ENCODE measurements around the gene MED16. TPM values are rescaled to one million over a fixed set of nuclear protein-coding genes. Genes with fewer than 3 reads are reported as not detected.

MED16 gene
- total RNA-seq, 1 experiment from 2014 or later = 16.6 TPM

DNA sequence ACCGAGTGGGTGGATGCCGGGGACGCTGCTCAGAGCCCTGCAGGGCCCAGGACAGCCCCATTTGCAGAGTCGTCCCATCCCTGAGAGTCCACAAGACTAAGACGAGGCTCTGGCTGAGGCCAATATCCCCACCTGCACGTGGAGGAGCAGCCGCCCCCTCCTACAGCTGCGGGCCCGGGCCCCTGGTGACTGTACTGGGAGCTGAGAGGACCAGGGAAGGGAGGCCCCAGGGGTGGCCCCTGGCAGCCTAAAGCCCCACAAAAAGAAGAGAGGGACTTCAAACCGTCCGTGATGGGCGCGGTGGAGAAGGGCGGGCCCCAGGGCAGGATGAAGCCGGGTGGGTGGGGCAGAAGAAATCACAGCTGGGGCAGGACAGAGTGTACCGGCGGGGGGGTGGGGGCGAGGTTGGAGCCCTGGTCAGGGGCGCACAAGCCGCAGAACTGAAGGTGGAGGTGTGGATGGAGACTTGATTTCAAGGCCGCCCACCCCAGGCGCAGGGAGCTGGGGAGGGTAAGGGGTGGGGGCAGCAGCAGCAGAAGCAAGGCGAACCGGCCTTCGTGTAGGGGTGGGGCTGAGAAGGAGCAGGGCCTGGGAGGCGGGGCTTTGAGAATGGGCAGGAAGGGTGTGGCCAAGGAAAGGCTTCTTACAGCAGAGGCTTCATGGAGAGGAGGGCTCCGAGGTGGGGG is 20.6 kb downstream of the MED16 start:
- DNase-seq (ENCODE audit: low spot score) = no peak

DNA sequence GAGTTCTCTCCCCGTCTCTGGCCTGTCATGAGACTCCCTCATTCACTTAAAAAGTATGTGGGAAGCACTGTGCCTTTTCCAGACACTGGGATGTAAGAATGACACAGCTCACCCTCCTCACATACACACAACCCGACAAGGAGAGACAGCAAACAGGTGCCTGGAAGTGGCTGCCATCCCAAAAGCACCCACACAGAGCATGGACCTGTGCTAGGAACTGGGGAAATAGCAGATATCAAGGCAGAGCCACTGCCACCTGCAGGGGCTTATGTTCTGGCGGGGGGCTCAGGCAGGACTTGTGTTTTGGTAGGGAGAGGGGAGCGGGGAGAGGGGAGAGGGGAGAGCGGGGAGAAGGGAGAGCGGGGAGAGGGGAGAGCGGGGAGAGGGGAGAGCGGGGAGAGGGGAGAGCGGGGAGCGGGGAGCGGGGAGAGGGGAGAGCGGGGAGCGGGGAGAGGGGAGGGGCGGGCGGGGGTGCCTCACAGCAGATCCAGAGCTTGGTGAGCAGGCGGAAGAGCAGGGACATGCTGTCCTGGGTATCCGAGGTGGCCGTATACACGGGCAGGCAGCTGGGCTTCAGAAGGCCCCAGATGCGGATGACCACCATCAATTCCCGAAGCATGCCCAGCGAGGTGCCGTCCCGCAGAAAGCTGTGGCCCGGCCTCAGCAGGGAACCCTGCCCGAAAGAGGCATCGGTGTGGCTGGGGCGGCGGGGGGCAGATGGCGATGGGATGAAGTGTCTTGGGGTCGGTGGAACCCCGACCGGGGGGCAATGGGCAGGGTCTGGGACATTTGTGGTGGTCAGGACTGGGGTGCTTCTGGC is 21.3 kb downstream of the MED16 start:
- no peak for DNase-seq (ENCODE audit: low spot score)

DNA sequence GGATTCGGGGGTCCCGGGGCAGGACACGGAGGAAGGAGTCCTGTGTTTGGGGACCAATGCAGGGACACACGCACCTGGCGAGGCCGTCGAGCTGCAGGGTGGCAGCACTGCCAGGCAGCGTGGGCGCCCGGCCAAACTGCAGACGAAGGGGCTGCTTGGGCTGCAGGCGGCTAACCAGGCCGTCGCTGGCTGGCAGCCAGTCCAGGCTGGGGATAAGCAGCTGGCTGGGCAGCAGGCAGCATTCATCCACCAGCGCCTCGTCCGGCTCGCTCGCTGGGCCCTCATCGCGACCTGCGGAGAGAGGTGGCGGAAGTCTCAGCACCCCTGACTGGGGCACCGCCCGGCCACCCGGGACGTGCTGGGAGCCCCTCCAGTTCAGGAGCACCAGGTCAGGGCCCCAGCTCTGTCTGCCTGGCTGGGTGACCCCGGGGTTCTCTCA is 22.0 kb downstream of the MED16 start:
- no peak for DNase-seq (ENCODE audit: low spot score)

DNA sequence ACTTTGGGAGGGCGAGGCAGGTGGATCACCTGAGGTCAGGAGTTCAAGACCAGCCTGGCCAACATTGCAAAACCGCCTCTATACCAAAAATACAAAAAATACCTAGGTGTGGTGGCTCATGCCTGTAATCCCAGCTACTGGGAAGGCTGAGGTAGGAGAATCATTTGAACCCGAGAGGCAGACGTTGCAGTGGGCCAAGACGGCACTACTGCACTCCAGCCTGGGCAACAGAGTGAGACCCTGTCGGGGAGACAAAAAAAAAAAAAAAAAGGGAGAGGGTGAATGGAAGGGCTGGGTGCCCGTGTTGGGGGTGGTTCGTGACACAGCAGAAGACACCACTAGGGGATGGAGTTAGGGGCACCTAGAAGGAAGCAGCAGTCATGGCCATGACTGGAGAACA is 22.7 kb downstream of the MED16 start:
- no peak for DNase-seq (ENCODE audit: low spot score)

DNA sequence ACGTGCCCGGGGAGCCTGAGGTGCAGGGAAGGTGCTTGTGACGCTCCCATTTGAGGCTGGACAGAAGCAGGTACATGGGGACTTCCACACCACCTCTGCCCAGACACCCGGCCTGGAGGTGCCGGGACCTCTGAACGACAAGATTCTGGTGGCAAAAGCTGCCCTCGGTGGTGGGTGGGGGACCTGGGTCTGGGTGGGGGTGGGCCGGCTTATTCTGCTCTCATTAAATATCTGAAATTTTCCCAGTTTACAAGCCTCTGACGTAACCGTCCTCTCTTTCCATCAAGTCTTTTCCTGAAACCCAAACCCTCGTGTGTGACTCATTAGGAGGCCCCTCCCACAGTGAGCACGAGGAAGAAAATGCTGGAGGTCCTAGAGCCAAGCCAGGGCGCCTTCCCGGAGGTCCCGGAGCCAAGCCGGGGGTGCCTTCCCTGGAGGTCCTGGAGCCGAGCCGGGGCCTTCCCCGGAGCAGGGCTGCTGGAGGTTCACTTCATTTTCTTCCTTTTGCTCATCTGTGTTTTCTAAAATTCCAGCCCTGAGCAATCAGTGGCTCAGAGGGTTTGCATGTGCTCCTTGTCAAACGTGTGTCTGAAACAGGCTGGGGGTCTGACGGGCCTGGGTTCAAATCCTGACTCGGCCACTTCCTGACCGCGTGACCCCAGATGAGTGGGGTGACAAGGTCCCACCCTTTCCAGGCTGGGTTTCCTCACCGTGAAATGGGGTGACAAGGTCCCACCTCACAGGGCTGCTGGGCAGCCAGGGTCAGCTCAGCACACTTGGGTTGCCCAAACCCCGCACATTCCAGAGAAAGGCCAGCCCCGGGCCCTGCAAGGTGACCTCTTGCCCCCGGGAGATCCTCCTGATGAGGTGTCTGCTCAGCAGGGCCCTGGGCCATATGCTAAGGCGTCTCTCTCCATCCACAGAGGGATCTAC is 23.5 kb downstream of the MED16 start:
- DNase-seq (ENCODE audit: low spot score) = peak; percentile 83

DNA sequence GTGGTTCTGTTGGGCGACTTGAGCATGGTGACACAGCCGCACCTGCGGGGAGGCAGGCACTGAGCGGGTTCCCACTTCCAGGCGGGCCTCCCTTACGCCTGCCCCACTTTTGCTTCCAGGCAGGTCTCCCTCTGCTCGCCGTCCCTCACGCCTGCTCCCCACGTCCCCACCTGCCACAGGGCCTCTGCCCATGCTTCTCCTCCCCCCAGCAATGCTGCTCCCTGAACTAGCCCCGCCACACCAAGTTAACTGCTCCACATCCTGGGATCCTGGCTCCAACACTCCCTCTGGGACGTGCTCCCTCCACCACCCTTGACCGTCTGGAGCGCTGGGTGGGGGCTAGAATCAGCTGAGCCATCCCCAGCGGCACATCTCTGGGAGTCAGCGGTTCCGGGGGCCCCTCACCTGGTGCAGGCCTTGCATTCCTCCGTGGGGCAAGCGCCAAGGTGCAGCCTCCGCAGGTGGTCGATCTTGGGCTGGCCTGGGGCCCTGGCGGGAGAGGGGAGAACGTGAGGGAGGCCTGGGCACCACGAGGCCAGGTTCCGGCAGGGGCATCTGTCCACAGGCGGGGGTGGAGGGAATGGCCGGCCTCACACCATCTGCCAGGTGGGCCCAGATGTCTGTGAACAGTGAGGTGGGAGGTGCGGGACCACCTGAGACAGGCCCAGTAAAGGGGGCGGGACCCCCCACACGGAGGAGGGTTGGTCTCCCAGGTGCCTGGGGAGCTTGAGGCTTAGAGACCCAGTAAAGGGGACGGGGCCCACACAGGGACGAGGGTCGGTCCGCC is 24.3 kb downstream of the MED16 start:
- DNase-seq (ENCODE audit: low spot score) = no peak

DNA sequence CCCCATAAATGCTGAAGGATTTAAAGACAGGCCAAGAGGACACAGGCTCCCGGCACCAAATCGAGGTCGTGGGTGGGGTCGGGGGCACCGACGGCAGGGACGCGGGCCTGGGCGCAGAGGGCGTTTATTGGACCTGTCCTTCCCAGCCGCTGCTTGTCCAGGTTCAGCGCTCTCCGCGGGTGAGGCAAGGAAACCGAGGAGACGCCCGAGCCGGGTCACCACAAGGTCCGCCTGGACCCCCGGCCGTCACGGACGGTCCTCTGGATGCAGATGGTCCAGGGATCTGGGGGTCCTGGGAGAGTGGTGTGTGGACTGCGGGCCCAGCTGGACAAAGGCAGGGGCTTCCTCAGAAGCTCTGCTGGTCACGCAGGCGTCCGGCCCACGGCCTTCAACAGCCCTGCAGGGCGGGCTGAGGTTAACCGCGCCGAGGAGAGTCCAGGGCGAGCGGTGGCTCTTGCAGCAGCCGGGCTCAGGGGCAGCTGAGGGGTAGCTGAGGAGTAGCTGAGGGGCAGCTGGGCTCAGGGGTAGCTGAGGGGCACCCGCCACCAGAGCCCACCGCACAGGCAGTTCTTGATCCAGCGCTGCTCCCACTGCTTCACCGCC is 25.0 kb downstream of the MED16 start:
- DNase-seq (ENCODE audit: low spot score) = no peak

DNA sequence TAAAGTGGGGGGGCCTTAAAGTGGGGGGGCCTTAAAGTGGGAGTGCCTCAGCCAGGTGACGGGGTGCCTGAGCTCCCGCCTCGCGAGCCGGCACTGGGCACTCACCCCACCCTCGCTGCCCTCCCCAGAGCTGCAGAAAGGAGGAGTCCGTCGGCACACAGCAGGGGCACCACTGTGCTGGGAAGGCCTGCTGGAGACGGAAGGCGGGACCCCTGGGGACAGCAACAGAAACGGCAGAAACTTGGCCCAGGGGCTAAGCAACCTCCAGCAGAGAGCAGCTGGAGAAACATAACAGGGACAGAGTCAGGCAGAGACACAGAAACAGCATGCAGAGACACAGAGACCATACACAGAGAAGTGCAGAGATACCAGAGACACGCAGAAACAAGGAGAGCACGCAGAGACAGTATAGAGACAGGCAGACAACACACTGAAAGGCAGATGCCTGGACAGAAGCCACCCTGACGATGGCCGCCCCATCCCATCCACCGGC is 25.6 kb downstream of the MED16 start:
- no peak for DNase-seq (ENCODE audit: low spot score)

DNA sequence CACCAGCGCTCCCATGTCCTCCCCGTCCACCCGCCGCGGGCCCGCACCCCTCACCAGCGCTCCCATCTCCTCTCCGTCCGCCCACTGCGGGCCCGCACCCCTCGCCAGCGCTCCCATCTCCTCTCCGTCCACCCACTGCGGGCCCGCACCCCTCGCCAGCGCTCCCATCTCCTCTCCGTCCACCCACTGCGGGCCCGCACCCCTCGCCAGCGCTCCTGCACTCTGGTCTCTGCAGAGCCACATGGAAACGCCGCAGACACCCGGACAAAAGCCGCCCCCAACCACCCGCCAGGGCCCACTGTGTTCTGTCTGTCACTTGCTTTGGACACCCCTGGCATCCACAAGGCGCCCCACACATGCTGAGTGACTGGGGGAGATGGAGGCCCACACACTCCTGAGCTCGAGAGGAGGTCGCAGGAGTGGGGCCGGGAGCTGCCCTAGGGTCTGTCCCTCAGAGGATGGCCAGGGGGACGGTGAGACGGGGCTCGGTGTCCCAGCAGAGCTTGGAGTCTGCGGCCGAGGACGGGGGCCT is 26.2 kb downstream of the MED16 start:
- DNase-seq (ENCODE audit: low spot score) = no peak

DNA sequence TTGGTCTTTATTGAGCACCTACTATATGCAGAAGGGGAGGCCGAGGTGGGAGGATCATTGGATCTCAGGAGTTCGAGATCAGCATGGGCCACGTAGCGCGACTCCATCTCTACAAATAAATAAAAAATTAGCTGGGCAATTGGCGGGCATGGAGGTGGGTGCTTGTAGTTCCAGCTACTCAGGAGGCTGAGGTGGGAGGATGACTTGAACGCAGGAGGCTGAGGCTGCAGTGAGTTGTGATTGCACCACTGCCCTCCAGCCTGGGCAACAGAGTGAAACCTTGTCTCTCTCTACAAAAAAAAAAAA is 29.7 kb downstream of the MED16 start:
- DNase-seq (ENCODE audit: low spot score) = no peak

DNA sequence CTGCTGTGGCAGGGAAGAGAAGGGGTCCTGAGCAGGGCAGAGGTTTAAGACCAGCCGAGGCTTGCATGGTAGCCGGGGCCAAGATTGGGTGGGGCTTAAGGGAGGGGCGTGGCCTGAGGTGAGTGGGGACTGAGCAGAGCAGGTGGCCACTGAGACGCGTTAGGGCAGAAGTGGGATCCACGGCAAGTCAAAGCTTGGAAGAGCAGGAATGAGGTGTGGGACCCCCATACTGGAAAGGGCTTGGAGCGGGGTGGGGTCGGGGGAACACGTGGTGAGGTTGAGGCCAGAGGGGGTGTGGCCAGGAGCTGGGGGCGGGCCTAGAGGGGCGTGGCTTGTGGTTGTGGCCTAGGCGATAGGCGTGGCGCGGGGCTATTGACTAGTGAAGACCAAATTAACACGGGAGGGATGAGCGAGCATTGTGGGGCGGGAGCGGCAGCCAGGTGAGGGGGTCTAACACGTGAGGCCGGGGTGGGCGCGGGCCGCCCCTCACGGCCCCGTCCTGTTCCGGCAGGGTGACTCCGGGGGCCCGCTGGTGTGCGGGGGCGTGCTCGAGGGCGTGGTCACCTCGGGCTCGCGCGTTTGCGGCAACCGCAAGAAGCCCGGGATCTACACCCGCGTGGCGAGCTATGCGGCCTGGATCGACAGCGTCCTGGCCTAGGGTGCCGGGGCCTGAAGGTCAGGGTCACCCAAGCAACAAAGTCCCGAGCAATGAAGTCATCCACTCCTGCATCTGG is 30.2 kb downstream of the MED16 start:
- no peak for DNase-seq (ENCODE audit: low spot score)

DNA sequence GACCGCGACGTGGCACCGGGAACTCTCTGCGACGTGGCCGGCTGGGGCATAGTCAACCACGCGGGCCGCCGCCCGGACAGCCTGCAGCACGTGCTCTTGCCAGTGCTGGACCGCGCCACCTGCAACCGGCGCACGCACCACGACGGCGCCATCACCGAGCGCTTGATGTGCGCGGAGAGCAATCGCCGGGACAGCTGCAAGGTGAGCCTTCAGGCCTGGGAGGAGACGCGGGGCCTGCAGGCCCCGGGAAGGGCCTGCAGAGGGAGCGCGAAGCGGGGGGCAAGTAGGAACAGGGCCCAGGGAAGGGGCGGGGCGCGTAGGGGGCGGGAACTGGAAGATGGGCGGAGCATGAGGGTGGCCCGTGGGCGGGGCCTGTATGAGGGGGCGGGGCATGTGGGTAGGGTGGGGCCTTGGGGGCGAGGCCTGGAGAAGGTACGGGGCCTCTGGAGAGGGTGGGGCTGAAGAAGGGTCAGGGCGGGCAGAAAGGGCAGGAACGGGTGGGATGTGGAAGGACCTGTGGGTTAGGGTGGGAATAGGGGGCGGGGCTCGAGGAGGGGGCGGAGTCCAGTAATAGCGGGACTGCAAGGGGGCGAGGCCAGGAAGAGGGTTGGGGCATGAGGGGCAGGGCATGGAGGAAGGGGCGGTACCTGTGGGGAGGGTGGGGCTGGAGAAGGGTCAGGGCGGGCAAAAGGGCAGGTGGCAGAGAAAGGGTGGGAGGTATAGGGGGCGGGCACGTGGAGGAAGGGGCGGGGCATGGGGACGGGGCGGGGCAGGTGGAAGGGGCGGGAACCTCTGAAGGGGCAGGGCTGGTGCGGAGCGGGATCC is 31.0 kb downstream of the MED16 start:
- DNase-seq (ENCODE audit: low spot score) = no peak

DNA sequence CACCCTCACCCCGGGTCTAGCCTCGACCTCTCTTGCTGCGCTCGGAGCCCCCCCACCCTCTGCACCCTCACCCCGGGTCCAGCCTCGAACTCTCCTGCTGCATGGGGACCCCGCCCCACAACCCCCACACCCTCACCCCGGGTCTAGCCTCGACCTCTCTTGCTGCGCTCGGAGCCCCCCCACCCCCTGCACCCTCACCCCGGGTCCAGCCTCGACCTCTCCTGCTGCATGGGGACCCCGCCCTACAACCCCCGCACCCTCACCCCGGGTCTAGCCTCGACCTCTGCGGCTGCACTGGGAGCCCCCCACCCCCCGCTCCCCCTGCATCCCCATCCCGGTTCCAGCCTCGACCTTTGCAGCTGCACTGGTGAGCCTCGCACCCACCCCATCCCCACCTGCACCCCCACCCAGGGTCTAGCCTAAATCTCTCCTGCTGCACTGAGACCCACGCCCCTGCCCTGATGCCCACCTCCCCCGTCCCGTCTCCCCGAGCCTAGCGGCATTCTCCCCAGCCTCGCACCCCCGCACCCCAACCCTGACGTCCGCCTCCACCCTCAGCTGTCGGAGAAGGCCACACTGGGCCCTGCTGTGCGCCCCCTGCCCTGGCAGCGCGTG is 31.7 kb downstream of the MED16 start:
- no peak for DNase-seq (ENCODE audit: low spot score)

DNA sequence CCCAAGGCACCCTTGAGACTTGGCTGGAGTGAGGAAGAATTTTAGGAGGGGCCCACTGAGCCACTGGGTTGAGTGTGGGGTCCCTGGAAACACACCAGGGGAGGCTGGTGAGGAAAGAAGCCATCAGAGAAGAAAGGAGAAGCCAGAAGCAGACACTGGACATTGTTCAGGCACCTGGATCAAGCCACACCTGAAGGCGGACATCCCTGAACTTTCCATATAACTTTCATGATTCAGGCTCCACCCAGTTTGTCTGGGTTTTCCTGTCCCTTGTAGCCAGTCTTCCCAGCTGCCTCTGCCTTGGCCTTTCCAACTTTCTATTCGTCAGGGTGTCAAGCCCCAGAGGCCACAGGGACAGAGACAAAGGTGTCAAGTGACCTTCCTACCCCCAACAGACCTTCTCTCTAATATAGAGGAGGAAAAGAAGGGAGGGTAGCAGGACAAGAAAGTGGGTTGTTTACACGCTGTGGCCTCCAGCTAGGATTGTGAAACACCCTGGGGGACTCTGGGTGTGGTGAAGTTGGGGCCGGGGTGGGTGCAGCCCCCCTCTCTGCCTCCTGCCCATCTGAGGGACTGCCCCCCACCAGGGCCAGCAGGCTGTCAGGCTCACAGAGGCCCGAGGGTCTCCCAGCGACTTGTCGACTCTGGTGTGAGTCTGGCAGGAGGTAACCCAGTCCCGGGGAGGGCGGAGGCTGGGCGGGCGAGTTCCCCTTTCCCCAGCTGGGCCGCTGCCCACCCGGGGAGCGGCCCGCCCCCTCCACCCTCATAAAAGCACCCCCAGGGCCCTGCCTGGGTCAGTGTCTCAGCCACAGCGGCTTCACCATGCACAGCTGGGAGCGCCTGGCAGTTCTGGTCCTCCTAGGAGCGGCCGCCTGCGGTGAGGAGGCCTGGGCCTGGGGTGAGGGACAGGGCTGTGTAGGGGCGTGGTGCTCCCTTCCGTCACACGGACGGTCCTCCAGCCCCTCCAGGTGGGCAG is 33.8 kb downstream of the MED16 start, which contains the start of gene CFD:
Gene CFD, plus strand, starts transcription at position 797 of the 976 bp plus-strand sequence. Its CDS starts 26 bp downstream, at position 823.
- DNase-seq (ENCODE audit: low spot score) = no peak

DNA sequence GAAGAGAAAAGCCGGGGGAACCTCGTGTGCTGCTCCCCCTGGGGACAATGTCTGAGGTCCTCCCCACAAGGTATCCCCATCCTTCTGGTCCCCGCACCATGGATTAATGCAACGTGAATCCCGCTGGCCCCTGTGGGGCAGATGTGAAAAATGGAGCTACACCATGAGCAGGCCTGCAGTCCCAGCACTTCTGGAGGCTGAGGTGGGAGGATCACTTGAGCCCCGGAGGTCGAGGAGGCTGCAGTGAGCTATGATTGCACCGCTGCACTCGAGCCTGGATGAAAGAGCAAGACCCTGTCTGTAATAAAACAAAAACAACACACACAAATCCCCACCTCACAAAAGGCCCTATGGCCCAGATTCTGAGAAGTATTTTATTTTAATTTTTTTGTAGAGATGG is 34.7 kb downstream of the MED16 start:
- DNase-seq (ENCODE audit: low spot score) = no peak

DNA sequence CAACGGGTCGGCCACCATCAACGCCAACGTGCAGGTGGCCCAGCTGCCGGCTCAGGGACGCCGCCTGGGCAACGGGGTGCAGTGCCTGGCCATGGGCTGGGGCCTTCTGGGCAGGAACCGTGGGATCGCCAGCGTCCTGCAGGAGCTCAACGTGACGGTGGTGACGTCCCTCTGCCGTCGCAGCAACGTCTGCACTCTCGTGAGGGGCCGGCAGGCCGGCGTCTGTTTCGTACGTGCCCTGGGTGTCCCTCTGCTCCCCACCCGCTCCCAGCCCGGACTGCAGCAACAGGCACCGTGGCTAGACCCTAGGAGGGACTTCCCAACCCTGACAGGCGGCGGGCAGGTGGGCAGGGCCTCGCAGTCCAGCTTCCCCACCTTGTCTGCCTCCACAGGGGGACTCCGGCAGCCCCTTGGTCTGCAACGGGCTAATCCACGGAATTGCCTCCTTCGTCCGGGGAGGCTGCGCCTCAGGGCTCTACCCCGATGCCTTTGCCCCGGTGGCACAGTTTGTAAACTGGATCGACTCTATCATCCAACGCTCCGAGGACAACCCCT is 37.3 kb downstream of the MED16 start:
- no peak for DNase-seq (ENCODE audit: low spot score)

DNA sequence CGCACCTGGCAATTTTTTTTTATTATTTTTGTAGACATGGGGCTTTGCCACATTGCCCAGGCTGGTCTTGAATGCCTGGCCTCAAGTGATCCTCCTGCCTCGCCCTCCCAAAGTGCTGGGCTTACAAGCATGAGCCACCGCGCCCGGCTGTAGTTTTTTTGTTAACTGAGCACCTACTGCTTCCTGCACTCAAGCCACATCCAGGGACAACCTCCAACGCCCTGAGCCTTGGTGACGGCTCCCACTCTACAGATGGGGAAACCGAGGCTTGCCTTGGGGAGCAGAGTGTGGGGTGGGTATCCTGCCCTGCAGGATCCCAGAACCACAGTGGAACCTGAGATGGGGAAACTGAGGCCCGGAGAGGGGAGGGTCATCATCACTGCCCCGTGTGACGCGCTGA is 37.8 kb downstream of the MED16 start:
- DNase-seq (ENCODE audit: low spot score) = no peak
